H9 (cell line): ENCODE results near the gene DMAP1. TPM values are rescaled to one million over a fixed set of nuclear protein-coding genes. Genes with fewer than 3 reads are reported as not detected.
A peak's percentile ranks its signal among the peaks of the same experiment; 100 is the strongest.

ENCODE experiments used
- DNase-seq: peaks from one replicate; pipeline ENCODE4 v3.0.0-alpha.2; 2017
- H2AFZ ChIP-seq: one replicate; pipeline ENCODE4 v1.6.1; 2013; ENCODE audit warnings: mild to moderate bottlenecking, low read length, control low read depth, moderate library complexity
- H2AK5ac ChIP-seq: 2 replicates; pipeline ENCODE4 v1.6.1; 2013; ENCODE audit warnings: low read length, control low read depth, mixed read lengths; ENCODE audit not compliant: insufficient read length
- H2BK120ac ChIP-seq: one replicate; pipeline ENCODE4 v1.6.1; 2013; ENCODE audit warnings: low read depth, mild to moderate bottlenecking, low read length, control low read depth, inconsistent platforms; ENCODE audit not compliant: poor library complexity, severe bottlenecking
- H2BK12ac ChIP-seq: 2 replicates; pipeline ENCODE4 v1.6.1; 2013; ENCODE audit warnings: low read length, control low read depth, mixed read lengths, low read depth; ENCODE audit not compliant: insufficient read length
- H2BK15ac ChIP-seq: 2 replicates; pipeline ENCODE4 v1.6.1; 2013; ENCODE audit warnings: low read depth, low read length, control low read depth
- H2BK20ac ChIP-seq: one replicate; pipeline ENCODE4 v1.6.1; 2013; ENCODE audit warnings: low read depth, mild to moderate bottlenecking, low read length, control low read depth, inconsistent platforms; ENCODE audit not compliant: poor library complexity, severe bottlenecking
- H2BK5ac ChIP-seq: 2 replicates; pipeline ENCODE4 v1.6.1; 2013; ENCODE audit warnings: low read length, control low read depth, mixed read lengths; ENCODE audit not compliant: insufficient read length
- H3K14ac ChIP-seq: 2 replicates; pipeline ENCODE4 v1.6.1; 2013; ENCODE audit warnings: low read length, control low read depth; ENCODE audit not compliant: insufficient read depth
- H3K18ac ChIP-seq: 2 replicates; pipeline ENCODE4 v1.6.1; 2013; ENCODE audit warnings: low read depth, mild to moderate bottlenecking, mixed read lengths, low read length, control low read depth; ENCODE audit not compliant: insufficient read length
- H3K23ac ChIP-seq: 2 replicates; pipeline ENCODE4 v1.6.1; 2013; ENCODE audit warnings: low read length, control low read depth, mixed read lengths, low read depth; ENCODE audit not compliant: insufficient read length
- H3K23me2 ChIP-seq: 2 replicates; pipeline ENCODE4 v1.6.1; 2013; ENCODE audit warnings: low read depth, mild to moderate bottlenecking, mixed read lengths, low read length, control low read depth; ENCODE audit not compliant: insufficient read length, poor library complexity, severe bottlenecking
- H3K27ac ChIP-seq: 2 replicates; pipeline ENCODE4 v1.5.1; 2013; ENCODE audit warnings: low read length, control low read depth, mixed read lengths, low read depth; ENCODE audit not compliant: insufficient read length
- H3K27me3 ChIP-seq: 2 replicates; pipeline ENCODE4 v1.6.1; 2013; ENCODE audit warnings: low read length, control low read depth, inconsistent platforms; ENCODE audit not compliant: insufficient read depth
- H3K4ac ChIP-seq: 2 replicates; pipeline ENCODE4 v1.6.1; 2013; ENCODE audit warnings: low read depth, mild to moderate bottlenecking, control low read depth, inconsistent platforms, low read length, moderate library complexity
- H3K4me1 ChIP-seq: 2 replicates; pipeline ENCODE4 v1.6.1; 2013; ENCODE audit warnings: low read length, control low read depth, inconsistent platforms; ENCODE audit not compliant: insufficient read depth
- H3K4me2 ChIP-seq: 2 replicates; pipeline ENCODE4 v1.6.1; 2013; ENCODE audit warnings: low read length, control low read depth, mixed read lengths; ENCODE audit not compliant: insufficient read length, insufficient read depth
- H3K56ac ChIP-seq: 2 replicates; pipeline ENCODE4 v1.6.1; 2013; ENCODE audit warnings: low read depth, mild to moderate bottlenecking, mixed read lengths, low read length, control low read depth; ENCODE audit not compliant: insufficient read length
- H3K79me1 ChIP-seq: 2 replicates; pipeline ENCODE4 v1.6.1; 2013; ENCODE audit warnings: low read depth, mild to moderate bottlenecking, moderate library complexity, low read length, control low read depth, inconsistent platforms; ENCODE audit not compliant: insufficient read depth, poor library complexity, severe bottlenecking
- H3K79me2 ChIP-seq: 2 replicates; pipeline ENCODE4 v1.6.1; 2013; ENCODE audit warnings: low read length, control low read depth, inconsistent platforms; ENCODE audit not compliant: insufficient read depth
- H3K9ac ChIP-seq: 2 replicates; pipeline ENCODE4 v1.6.1; 2013; ENCODE audit warnings: low read length, control low read depth, mixed read lengths; ENCODE audit not compliant: insufficient read length; ENCODE audit errors: extremely low read depth
- H3K9me3 ChIP-seq: one replicate; pipeline ENCODE4 v1.6.1; 2013; ENCODE audit warnings: low read depth, low read length, inconsistent platforms; ENCODE audit not compliant: control insufficient read depth
- H3T11ph ChIP-seq: one replicate; pipeline ENCODE4 v1.6.1; 2013; ENCODE audit warnings: mild to moderate bottlenecking, low read length, control low read depth, inconsistent platforms
- H4K20me1 ChIP-seq: one replicate; pipeline ENCODE4 v1.6.1; 2013; ENCODE audit not compliant: control insufficient read depth, insufficient read length, insufficient read depth
- H4K5ac ChIP-seq: 2 replicates; pipeline ENCODE4 v1.6.1; 2013; ENCODE audit warnings: low read depth, mild to moderate bottlenecking, mixed read lengths, low read length, control low read depth; ENCODE audit not compliant: insufficient read length
- H4K8ac ChIP-seq: replicated peaks from 2 replicates; pipeline ENCODE4 v1.6.1; 2013; ENCODE audit warnings: low read length, control low read depth, mixed read lengths, low read depth; ENCODE audit not compliant: insufficient read length
- H4K91ac ChIP-seq: 2 replicates; pipeline ENCODE4 v1.6.1; 2013; ENCODE audit warnings: low read depth, mild to moderate bottlenecking, moderate library complexity, mixed read lengths, low read length, control low read depth; ENCODE audit not compliant: insufficient read length
- H3K27ac Mint-ChIP-seq, 3 experiments: 2 replicates in 2 of 3; 3 replicates in 1 of 3; pipeline ENCODE4 v1.8.0; 2020 to 2021; ENCODE audit warnings: mixed read lengths in 3 of 3, mild to moderate bottlenecking in 1 of 3, moderate library complexity in 1 of 3
- H3K27me3 Mint-ChIP-seq: 2 replicates; pipeline ENCODE4 v1.8.0; 2021; ENCODE audit warnings: low read depth, mild to moderate bottlenecking, moderate library complexity, mixed read lengths
- H3K36me3 Mint-ChIP-seq, 3 experiments: 2 replicates in 2 of 3; 3 replicates in 1 of 3; pipeline ENCODE4 v1.8.0; 2020 to 2021; ENCODE audit warnings: low read depth in 3 of 3, mixed read lengths in 3 of 3; ENCODE audit not compliant: insufficient read depth in 1 of 3
- H3K4me1 Mint-ChIP-seq, 2 experiments: 2 replicates each; pipeline ENCODE4 v1.8.0; 2020; ENCODE audit warnings: mixed read lengths in 2 of 2
- H3K4me3 Mint-ChIP-seq, 2 experiments: 2 replicates in 1 of 2; 3 replicates in 1 of 2; pipeline ENCODE4 v1.8.0; 2020 to 2021; ENCODE audit warnings: mild to moderate bottlenecking in 2 of 2, mixed read lengths in 2 of 2, moderate library complexity in 1 of 2
- H3K9me3 Mint-ChIP-seq, 2 experiments: 2 replicates in 1 of 2; 3 replicates in 1 of 2; pipeline ENCODE4 v1.8.0; 2020; ENCODE audit warnings: mild to moderate bottlenecking in 2 of 2, mixed read lengths in 2 of 2, moderate library complexity in 1 of 2
- CTCF ChIP-seq: fragments of 200-600 bp; sonication (generic); conservative IDR thresholded peaks from 3 replicates; pipeline ENCODE4 v1.8.0; 2021; ENCODE audit warnings: antibody characterized with exemption, mild to moderate bottlenecking
- WGBS: extraction: QIAGEN DNeasy Blood & Tissue Kit; methylation state at CpG from one replicate; pipeline ENCODE4 v1.1.7; 2013; ENCODE audit warnings: missing lambda C conversion rate, low lambda C conversion rate, mixed read lengths; ENCODE audit not compliant: insufficient read length; ENCODE audit errors: extremely low coverage; 5-methylcytosine and 5-hydroxymethylcytosine counted together
- total RNA-seq: library from RNA; stranded (reverse); gene quantifications from 2 replicates; pipeline ENCODE4 v1.2.1, GENCODE V29; 2021

Gene DMAP1
- total RNA-seq, 1 experiment from 2014 or later = 55.3 TPM

DNA sequence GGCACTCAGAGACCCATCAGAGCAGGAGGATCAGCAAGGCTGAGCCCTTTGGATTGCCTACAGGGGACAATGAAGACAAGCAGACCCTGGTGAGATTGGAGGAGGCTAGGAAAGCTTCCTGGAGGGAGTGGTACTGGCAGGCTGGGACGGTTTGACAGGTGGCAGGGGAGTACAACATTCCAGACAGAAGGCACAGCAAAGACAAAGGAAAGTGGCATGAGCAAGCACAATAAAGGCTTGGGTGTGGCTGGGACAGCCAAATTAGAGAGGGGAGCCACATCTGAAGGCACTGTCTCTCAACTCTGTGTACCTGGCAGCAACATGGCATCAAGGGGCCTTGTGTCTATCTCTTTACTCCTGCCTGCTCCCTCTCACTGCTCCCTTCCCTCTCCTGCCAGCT lies 38.2 kb downstream of the DMAP1 start:
- H2BK5ac ChIP-seq = no peak overlapping the region
- no peak overlapping the region for H3K18ac ChIP-seq
- 0 out of 7 replicates have a peak overlapping the region, but pooled peaks of 1 of the 3 experiments have one; percentile 16 for H3K27ac Mint-ChIP-seq
- no peaks in the 10 kb centered on the region for H3K79me1 ChIP-seq
- H2AFZ ChIP-seq = no peak overlapping the region
- H3K9ac ChIP-seq = no peak overlapping the region
- H3K27me3 ChIP-seq = no peaks in the 10 kb centered on the region; the same call in 1 of the 2 replicates
- H4K8ac ChIP-seq = no peak overlapping the region
- TF ChIP-seq CTCF = no peak
- WGBS = no CpG with 5 or more reads among the region's 1 CpG
- no peak overlapping the region for H2AK5ac ChIP-seq
- H2BK120ac ChIP-seq = no peak overlapping the region
- H3T11ph ChIP-seq = no peak overlapping the region
- H4K20me1 ChIP-seq = no peaks in the 10 kb centered on the region
- no peaks in the 10 kb centered on the region for H3K27me3 Mint-ChIP-seq
- H2BK20ac ChIP-seq = no peak overlapping the region
- no peaks in the 10 kb centered on the region for H3K23me2 ChIP-seq
- H3K23ac ChIP-seq = no peak overlapping the region
- H3K9me3 ChIP-seq = no peaks in the 10 kb centered on the region
- H3K79me2 ChIP-seq = no peaks in the 10 kb centered on the region; the same call in 1 of the 2 replicates
- peaks cover 2 to 5% (median 2%) of the 10 kb centered on the region in 3 experiments; a peak in 4 of 7 replicates for H3K36me3 Mint-ChIP-seq
- no peak overlapping the region for H4K91ac ChIP-seq
- H3K9me3 Mint-ChIP-seq = no peaks in the 10 kb centered on the region
- H3K27ac ChIP-seq = no peak overlapping the region
- no peak overlapping the region for H2BK12ac ChIP-seq
- peaks cover 9 to 13% of the 10 kb centered on the region in 2 experiments; a peak in 3 of 4 replicates for H3K4me1 Mint-ChIP-seq
- H3K4me1 ChIP-seq = no peaks in the 10 kb centered on the region
- H3K56ac ChIP-seq = no peak overlapping the region
- no peak for DNase-seq
- no peak overlapping the region for H3K14ac ChIP-seq
- no peak overlapping the region for H3K4me2 ChIP-seq
- no peak overlapping the region for H3K4me3 Mint-ChIP-seq
- no peak overlapping the region for H4K5ac ChIP-seq
- no peak overlapping the region for H3K4ac ChIP-seq
- H2BK15ac ChIP-seq = no peak overlapping the region
